ENCODE measurements around the gene APOBEC3H.

The APOBEC3H gene

DNA sequence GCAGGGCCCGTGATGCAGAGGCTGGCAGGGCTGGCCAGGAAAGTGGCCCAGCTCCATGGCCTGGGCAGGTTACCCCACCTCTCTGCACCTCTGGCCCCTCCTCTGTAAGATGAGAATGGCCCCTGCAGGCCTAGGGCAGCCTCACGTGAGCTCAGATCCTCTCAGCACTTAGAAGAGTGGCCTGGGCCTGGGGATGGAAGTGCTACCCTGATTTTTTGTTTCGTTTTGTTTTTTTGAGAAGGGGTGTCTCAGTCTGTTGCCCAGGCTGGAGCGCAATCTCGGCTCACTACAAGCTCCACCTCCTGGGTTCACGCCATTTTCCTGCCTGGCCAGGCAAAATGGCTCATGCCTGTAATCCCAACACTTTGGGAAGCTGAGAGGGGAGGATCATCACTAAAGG lies 982 bp downstream of the APOBEC3H start:
- H3K9me2 ChIP-seq (replicated peaks; ENCODE audit: insufficient read depth, low read length), result no peaks in the 10 kb centered on the region
- no peak overlapping the region for H2AFZ ChIP-seq (ENCODE audit: low read depth, low read length, severe bottlenecking)
- no peaks in the 10 kb centered on the region for H4K20me1 ChIP-seq (ENCODE audit: low read depth, low read length)
- no peaks in the 10 kb centered on the region for H3K9me3 ChIP-seq (ENCODE audit: insufficient read depth, low read length)
- no peak overlapping the region for H3K4me3 ChIP-seq (ENCODE audit: insufficient read depth, low read length, poor library complexity, severe bottlenecking)
- H3K27me3 ChIP-seq (ENCODE audit: low read length), result no peaks in the 10 kb centered on the region
- no peak overlapping the region for H3K9ac ChIP-seq (ENCODE audit: low read length)
- no peaks in the 10 kb centered on the region for H3K79me2 ChIP-seq (ENCODE audit: insufficient read depth, low read length)
- no peak overlapping the region for H3K27ac ChIP-seq (ENCODE audit: low read depth, low read length)
- H3K4me2 ChIP-seq (ENCODE audit: low read depth, low read length, poor library complexity, severe bottlenecking), result no peak overlapping the region
- TF ChIP-seq, protein P1, sequence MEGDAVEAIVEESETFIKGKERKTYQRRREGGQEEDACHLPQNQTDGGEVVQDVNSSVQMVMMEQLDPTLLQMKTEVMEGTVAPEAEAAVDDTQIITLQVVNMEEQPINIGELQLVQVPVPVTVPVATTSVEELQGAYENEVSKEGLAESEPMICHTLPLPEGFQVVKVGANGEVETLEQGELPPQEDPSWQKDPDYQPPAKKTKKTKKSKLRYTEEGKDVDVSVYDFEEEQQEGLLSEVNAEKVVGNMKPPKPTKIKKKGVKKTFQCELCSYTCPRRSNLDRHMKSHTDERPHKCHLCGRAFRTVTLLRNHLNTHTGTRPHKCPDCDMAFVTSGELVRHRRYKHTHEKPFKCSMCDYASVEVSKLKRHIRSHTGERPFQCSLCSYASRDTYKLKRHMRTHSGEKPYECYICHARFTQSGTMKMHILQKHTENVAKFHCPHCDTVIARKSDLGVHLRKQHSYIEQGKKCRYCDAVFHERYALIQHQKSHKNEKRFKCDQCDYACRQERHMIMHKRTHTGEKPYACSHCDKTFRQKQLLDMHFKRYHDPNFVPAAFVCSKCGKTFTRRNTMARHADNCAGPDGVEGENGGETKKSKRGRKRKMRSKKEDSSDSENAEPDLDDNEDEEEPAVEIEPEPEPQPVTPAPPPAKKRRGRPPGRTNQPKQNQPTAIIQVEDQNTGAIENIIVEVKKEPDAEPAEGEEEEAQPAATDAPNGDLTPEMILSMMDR (IDR thresholded peaks at IDR 0.05; ENCODE audit: insufficient read depth, low read length, poor library complexity, severe bottlenecking), result no peak
- no peak for TF ChIP-seq EZH2phosphoT487 (conservative IDR thresholded peaks at IDR 0.05; ENCODE audit: low read length)
- H3F3A ChIP-seq (ENCODE audit: insufficient read depth), result no peaks in the 10 kb centered on the region
- H3K36me3 ChIP-seq (ENCODE audit: low read length), result no peaks in the 10 kb centered on the region

DNA sequence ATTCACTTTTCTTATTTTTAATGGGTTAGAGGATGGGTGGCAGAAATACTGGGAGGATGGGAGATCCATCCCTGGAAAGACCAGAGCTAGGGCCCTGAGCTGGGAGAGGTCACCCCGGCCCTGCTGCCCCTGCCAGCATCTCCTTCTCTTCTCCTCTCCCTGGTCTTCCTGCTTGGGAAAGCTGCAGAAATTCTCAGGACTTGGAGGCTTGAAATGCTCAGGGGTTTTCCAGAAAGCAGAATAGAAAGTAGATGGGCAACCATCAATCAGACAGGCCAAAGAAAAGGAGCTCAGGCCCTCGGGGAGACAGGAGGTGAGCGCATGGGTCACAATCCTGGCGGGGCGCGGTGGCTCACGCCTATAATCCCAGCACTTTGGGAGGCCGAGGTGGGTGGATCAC lies 1.5 kb downstream of the APOBEC3H start:
- no peaks in the 10 kb centered on the region for H3K9me2 ChIP-seq (replicated peaks; ENCODE audit: insufficient read depth, low read length)
- no peak overlapping the region for H3K4me3 ChIP-seq (ENCODE audit: insufficient read depth, low read length, poor library complexity, severe bottlenecking)
- no peak for TF ChIP-seq EZH2phosphoT487 (conservative IDR thresholded peaks at IDR 0.05; ENCODE audit: low read length)
- TF ChIP-seq, protein P1 (IDR thresholded peaks at IDR 0.05; ENCODE audit: insufficient read depth, low read length, poor library complexity, severe bottlenecking), result no peak
- no peaks in the 10 kb centered on the region for H3K36me3 ChIP-seq (ENCODE audit: low read length)
- no peaks in the 10 kb centered on the region for H3K9me3 ChIP-seq (ENCODE audit: insufficient read depth, low read length)
- no peaks in the 10 kb centered on the region for H3F3A ChIP-seq (ENCODE audit: insufficient read depth)
- H3K27ac ChIP-seq (ENCODE audit: low read depth, low read length), result no peak overlapping the region
- no peak overlapping the region for H2AFZ ChIP-seq (ENCODE audit: low read depth, low read length, severe bottlenecking)
- H3K4me2 ChIP-seq (ENCODE audit: low read depth, low read length, poor library complexity, severe bottlenecking), result no peak overlapping the region
- H4K20me1 ChIP-seq (ENCODE audit: low read depth, low read length), result no peaks in the 10 kb centered on the region
- no peak overlapping the region for H3K9ac ChIP-seq (ENCODE audit: low read length)
- H3K79me2 ChIP-seq (ENCODE audit: insufficient read depth, low read length), result no peaks in the 10 kb centered on the region
- no peaks in the 10 kb centered on the region for H3K27me3 ChIP-seq (ENCODE audit: low read length)

DNA sequence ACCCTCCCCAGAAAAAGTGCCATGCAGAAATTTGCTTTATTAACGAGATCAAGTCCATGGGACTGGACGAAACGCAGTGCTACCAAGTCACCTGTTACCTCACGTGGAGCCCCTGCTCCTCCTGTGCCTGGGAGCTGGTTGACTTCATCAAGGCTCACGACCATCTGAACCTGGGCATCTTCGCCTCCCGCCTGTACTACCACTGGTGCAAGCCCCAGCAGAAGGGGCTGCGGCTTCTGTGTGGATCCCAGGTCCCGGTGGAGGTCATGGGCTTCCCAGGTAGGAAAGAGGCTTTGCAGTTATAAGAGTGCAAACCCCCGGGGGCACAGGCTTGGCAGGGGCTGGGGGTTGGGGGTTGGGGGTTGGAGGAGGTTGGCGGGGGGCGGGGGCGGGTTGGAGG lies 4.2 kb downstream of the APOBEC3H start:
- Histone ChIP-seq H3K4me3 (ENCODE audit: insufficient read depth, low read length, poor library complexity, severe bottlenecking) (no peak overlapping the region), H3K9ac (ENCODE audit: low read length) (no peak overlapping the region), H3K4me2 (ENCODE audit: low read depth, low read length, poor library complexity, severe bottlenecking) (no peak overlapping the region), H4K20me1 (ENCODE audit: low read depth, low read length) (no peaks in the 10 kb centered on the region; the same call in 1 of the 2 replicates), H2AFZ (ENCODE audit: low read depth, low read length, severe bottlenecking) (no peak overlapping the region), H3F3A (ENCODE audit: insufficient read depth) (no peaks in the 10 kb centered on the region), H3K9me3 (ENCODE audit: insufficient read depth, low read length) (no peaks in the 10 kb centered on the region), H3K36me3 (ENCODE audit: low read length) (no peaks in the 10 kb centered on the region), H3K79me2 (ENCODE audit: insufficient read depth, low read length) (no peaks in the 10 kb centered on the region), H3K27me3 (ENCODE audit: low read length) (no peaks in the 10 kb centered on the region), H3K9me2 (replicated peaks; ENCODE audit: insufficient read depth, low read length) (no peaks in the 10 kb centered on the region), H3K27ac (ENCODE audit: low read depth, low read length) (no peak overlapping the region)
- no peak for TF ChIP-seq EZH2phosphoT487 (conservative IDR thresholded peaks at IDR 0.05; ENCODE audit: low read length)
- TF ChIP-seq, protein P1 (IDR thresholded peaks at IDR 0.05; ENCODE audit: insufficient read depth, low read length, poor library complexity, severe bottlenecking), result no peak

Measured in SU-DHL-6 (cell line).